Adipose tissue (tissue), 3 donors: ENCODE measurements around the gene CLDN25. TPM values are rescaled to one million over a fixed set of nuclear protein-coding genes. Genes with fewer than 3 reads are reported as not detected.

ENCODE experiments used
- H3K27ac ChIP-seq: one replicate; pipeline ENCODE4 v1.5.1; 2013; ENCODE audit warnings: low read depth, low read length
- WGBS, 3 donors: extraction: QIAGEN DNeasy Blood & Tissue Kit; methylation state at CpG; one replicate each; pipeline ENCODE4 v1.1.7; 2013; 5-methylcytosine and 5-hydroxymethylcytosine counted together
- polyA plus RNA-seq, 3 donors: library from polyadenylated mRNA; stranded (reverse); fragments of 200-250 nt; gene quantifications; one replicate each; pipeline ENCODE4 v1.2.3, GENCODE V29; 2013
- donor health status: healthy with polysubstance abuse.
- donor health status: Bipolar disorder and iron deficiency.
- donor health status: healthy.

Gene CLDN25
- polyA plus RNA-seq, 3 donors = not detected

GRCh38 chr11:113802621-113803020 lies 23.0 kb downstream of the CLDN25 start:
- no peak overlapping the region for H3K27ac ChIP-seq

GRCh38 chr11:113805640-113806039 lies 26.0 kb downstream of the CLDN25 start:
- H3K27ac ChIP-seq = no peak overlapping the region

- WGBS, 3 donors = 95 to 98% (median 95%) methylated on average over 2 of the region's 2 CpGs
- no peak overlapping the region for H3K27ac ChIP-seq
These were observed 26.8 kb downstream of the CLDN25 start for GRCh38 chr11:113806406-113806805.

- 39 to 45% (median 40%) methylated on average over 2 of the region's 2 CpGs for WGBS, 3 donors
- no peak overlapping the region for H3K27ac ChIP-seq
These were observed 29.3 kb downstream of the CLDN25 start for GRCh38 chr11:113808931-113809330.

GRCh38 chr11:113814181-113814580 lies 34.6 kb downstream of the CLDN25 start:
- no peak overlapping the region for H3K27ac ChIP-seq

GRCh38 chr11:113817162-113817561 lies 37.6 kb downstream of the CLDN25 start:
- WGBS, 3 donors = 89 to 100% (median 98%) methylated on average over 1 of the region's 1 CpG
- no peak overlapping the region for H3K27ac ChIP-seq

GRCh38 chr11:113817626-113818025 lies 38.0 kb downstream of the CLDN25 start:
- H3K27ac ChIP-seq = no peak overlapping the region
- 95 to 97% (median 96%) methylated on average over 6 of the region's 6 CpGs for WGBS, 3 donors

- 98 to 100% (median 99%) methylated on average over 3 of the region's 3 CpGs for WGBS, 3 donors
- H3K27ac ChIP-seq = no peak overlapping the region
These were observed 38.8 kb downstream of the CLDN25 start for GRCh38 chr11:113818426-113818825.

GRCh38 chr11:113827477-113827876 lies 47.9 kb downstream of the CLDN25 start:
- H3K27ac ChIP-seq = no peak overlapping the region
- 98% methylated on average over 3 of the region's 3 CpGs for WGBS, 3 donors

- WGBS, 3 donors = 90 to 92% (median 92%) methylated on average over 1 of the region's 1 CpG
- H3K27ac ChIP-seq = no peak overlapping the region
These were observed 48.6 kb downstream of the CLDN25 start for GRCh38 chr11:113828191-113828590.

GRCh38 chr11:113829751-113830150 lies 50.2 kb downstream of the CLDN25 start:
- no peak overlapping the region for H3K27ac ChIP-seq
- WGBS, 3 donors = 83 to 91% (median 89%) methylated on average over 2 of the region's 2 CpGs

Other genes with a start within 250 kb of the CLDN25 start
- gene TMPRSS5, start 73.5 kb upstream of the CLDN25 start, polyA plus RNA-seq = 1 to 10 TPM in 2 of 3 donors, under 1 TPM in 1; 0.37 to 2.0 (median 1.7) TPM
- gene ZW10, start 6.1 kb upstream of the CLDN25 start, polyA plus RNA-seq = 1 to 10 TPM; 5.1 to 7.8 (median 6.7) TPM
- 1 to 10 TPM; 4.2 to 9.9 (median 6.0) TPM for gene USP28, start 95.8 kb downstream of the CLDN25 start, polyA plus RNA-seq
- not detected for gene HTR3B, start 125.0 kb downstream of the CLDN25 start, polyA plus RNA-seq
- 1 to 10 TPM in 1 of 3 donors, under 1 TPM in 2; 0.06 to 1.5 (median 0.56) TPM for gene HTR3A, start 195.3 kb downstream of the CLDN25 start, polyA plus RNA-seq